ENCODE data around the gene PTPRT. TPM values are rescaled to one million over a fixed set of nuclear protein-coding genes. Genes with fewer than 3 reads are reported as not detected.

Gene PTPRT
- total RNA-seq, 4 donors from 2014 or later: 0.57 to 2.0 (median 0.83) TPM

- no peak for TF ChIP-seq CTCF (IDR thresholded peaks at IDR 0.05; ENCODE audit: low read depth)
Observed at GRCh38 chr20:42212391-42212790, 977.3 kb downstream of the PTPRT start.

GRCh38 chr20:42204109-42204660, 985.5 kb downstream of the PTPRT start:
- no peak for TF ChIP-seq CTCF (IDR thresholded peaks at IDR 0.05; ENCODE audit: low read depth)

- no peak for TF ChIP-seq CTCF (IDR thresholded peaks at IDR 0.05; ENCODE audit: low read depth)
Observed at GRCh38 chr20:42197599-42197998, 992.1 kb downstream of the PTPRT start.

- no peak for TF ChIP-seq CTCF (IDR thresholded peaks at IDR 0.05; ENCODE audit: low read depth)
Observed at GRCh38 chr20:42193119-42193518, 996.6 kb downstream of the PTPRT start.

GRCh38 chr20:42192321-42192720, 997.4 kb downstream of the PTPRT start:
- no peak for TF ChIP-seq CTCF (IDR thresholded peaks at IDR 0.05; ENCODE audit: low read depth)

GRCh38 chr20:42191140-42191860, 998.4 kb downstream of the PTPRT start:
- no peak for TF ChIP-seq CTCF (IDR thresholded peaks at IDR 0.05; ENCODE audit: low read depth)

- TF ChIP-seq CTCF (IDR thresholded peaks at IDR 0.05; ENCODE audit: low read depth): no peak
Observed at GRCh38 chr20:42190084-42190483, 999.6 kb downstream of the PTPRT start.
